Fibroblast of skin of left quadriceps (primary cell): ENCODE results near the gene LYRM4.
A peak's percentile ranks its signal among the peaks of the same experiment; 100 is the strongest.

Source experiments
- DNase-seq, 2 experiments: peaks; one replicate each; pipeline ENCODE4 v3.0.0-alpha.2; 2013; ENCODE audit warnings: low read depth in 2 of 2

The LYRM4 gene

DNA sequence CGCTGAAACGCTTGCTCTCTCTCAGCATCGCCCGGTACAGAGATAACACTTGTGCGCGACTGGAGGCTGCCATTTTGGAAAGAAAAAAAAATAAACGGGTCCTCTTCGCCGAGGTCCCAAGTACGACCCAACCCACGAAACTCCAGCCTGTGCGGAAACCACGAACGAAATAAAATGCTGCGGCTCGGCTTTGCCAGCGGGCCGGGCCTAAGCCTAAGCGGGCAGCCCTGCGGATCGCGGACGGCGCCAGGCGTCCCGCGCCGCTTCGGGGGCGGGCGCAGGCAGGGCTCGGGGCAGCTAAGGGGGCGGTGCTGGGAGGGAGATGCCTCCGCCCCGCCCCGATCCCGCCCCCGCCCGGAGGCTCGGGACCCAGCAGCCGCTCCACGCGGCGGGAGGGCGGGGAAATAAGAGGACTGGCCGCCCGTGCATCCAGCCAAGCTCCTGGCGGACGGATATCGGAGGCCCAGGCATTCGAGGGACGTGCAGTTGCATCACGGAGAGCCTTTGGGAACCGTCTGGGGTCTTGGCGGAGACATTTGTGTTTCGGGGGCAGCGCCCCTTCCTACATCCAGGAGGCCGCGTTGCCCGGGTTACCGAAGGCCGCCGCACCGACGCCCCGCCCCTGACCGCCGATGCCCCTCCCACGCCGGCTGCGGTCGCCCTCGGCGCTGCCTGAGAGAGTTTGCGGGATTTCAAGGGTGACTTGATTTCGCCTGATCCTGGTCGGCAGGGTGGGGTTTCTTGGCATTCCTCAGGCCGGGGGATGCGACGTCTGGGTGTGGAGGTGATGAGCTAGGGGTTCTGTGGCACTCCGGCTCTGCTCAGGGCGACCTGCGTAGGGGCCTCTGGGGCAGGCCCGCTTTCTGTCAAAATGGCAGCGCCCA is at the start of gene LYRM4, which contains the start of gene FARS2:
Gene LYRM4, minus strand, starts transcription at position 290 of the 884 bp plus-strand sequence. Its CDS starts 217 bp downstream, at position 73.
Gene FARS2, plus strand, starts transcription at position 853 of the 884 bp plus-strand sequence.
- DNase-seq: peak; percentile 75 to 79

DNA sequence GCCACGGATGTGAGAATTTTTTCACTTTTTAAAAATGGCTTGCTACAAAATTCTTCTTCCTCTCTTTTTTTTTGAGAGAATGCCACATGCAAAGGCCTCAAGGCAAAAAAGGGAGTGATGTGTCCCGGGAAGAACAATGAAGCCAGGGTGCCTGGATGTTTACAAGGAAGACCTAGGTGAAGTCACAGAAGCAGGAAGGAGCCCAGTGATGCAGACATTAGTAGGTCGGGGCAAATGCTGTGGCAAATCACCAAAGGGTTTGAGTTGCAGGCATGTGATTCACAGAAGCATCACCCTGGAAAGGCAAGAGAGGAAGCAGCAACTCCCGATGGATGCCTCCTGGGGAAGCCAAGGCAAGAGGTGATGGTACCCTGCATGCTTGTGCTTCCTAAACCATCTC is 47.3 kb upstream of the LYRM4 start:
- no peak for DNase-seq

DNA sequence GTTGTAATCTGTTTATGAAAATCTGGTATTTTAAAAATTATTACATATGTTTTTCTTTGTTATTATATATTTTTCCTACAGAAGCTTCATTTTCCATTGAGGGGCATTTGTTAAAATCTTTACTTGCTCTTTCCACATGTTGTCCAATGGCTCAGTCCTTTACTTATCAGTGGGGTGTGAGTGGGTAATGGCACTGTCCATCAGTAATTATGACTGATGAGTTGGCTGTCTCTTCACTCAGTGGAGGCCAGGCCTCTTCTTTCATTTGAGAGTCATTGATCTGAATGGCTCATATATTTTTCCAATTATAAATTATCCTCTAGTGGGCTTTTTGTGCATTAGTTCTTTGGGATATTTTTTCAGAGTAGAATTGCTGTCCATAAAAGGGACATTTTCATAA is 46.3 kb upstream of the LYRM4 start:
- no peak for DNase-seq

DNA sequence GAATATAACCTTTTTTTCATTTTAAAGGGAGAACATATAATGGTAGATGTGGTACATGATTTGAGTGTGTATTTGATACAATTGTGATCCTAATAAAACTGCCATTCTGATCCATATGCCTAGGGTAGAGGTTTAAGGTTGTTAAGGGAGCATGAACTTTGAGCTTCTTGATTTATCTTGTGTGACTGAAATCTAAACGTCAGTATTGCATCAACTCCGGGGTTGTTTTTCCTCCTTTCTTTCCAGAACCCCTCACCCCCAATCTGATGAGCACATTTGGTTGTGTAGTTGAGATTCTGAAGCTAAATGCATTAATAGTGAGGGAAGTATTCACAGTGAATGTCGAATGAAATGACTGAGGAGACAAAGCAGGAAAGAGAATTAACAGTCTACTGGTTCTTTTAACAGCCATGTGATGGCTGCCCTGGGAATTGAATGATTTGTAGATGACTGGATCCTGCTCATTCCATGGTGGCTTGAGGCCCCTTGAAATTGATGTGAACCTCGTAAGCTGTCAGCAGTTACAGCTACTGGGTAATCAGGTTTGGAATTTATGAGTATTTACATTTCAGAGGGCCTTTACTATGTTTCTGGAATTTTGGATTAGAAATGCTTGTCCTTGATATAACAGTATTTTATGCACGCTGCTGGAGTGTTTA is 45.3 kb upstream of the LYRM4 start:
- DNase-seq: peak; percentile 57 to 60

DNA sequence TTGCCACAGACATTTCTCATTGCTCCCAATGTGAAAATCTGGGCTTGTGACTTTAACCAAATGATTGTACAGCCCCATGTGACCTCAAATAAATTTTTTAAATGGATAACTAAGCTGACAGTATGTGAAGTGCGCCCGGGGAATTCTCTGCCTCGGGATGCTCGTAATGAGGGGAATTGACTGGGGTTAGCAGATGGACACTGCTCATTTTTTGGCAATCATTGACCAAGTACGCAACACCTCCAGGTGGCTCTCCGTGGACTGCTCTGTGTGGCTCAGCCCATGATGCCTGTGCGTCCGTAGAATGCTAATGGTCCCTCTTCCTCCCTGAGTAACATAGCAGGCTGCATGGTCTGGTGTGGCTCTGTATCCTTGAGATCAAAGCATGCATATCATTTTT is 42.9 kb upstream of the LYRM4 start:
- DNase-seq: no peak

DNA sequence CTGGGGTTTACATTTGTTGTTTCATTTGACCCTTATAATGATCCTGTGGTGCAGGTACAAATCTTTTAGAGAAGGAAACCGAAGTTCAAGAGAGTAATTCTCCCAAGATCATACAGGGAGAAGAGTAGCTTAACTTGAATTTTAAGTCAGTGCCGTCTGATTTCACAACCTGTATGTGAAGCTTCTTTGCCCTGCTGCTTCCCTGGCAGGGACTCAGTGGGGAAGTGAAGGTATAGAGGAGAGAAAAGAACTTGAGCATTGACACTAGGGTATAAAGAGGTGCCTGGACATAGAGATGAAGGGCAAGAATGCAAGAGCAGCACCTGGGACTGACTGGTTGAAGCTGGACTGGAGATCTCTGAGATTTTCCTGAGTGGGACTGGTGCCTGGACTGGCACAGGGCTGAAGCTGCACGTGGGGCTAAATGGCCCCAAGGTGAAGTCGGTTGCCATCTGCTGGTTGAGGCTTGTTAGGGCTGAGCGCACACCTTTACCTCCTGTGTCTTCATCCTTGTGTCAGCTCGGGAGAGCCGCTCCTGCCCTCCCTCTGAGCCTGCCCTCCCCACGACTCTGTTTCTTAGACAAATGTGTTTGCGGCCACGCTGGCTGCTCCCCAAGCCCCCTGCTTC is 42.4 kb upstream of the LYRM4 start:
- no peak for DNase-seq

DNA sequence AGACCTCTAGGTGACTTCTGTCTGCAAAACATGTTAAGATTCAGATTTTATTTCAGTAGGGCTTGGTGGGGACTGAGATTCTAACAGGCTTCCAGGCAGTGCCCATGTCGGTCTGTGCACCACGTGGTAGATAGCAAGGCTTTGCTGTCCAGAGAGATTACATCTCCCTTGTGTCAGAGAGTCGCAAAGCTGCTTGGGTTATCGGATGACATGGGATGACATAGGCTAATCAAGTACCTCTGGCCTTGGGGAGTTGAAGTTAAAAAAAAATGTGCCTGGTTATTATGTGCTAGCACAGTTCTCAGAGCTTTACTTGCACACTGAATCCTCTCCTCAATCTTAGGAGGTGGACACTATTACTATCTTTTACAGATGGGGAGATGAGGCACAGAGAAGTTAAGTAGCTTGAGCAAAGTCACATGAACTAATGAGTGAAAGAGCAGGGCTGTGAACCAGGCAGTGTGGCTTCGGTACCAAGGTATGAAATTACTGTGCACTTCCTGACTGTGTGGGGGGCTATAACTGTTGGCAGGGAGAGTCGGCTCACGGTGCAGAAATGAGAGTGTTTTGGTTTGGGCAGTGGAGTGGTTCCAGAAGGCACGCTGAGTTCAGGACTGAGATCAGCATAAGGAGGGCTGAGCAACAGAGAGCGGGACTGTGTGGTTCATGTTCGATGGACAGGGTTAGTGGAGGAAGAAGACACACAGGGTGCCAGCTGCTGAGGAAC is 41.6 kb upstream of the LYRM4 start:
- no peak for DNase-seq

DNA sequence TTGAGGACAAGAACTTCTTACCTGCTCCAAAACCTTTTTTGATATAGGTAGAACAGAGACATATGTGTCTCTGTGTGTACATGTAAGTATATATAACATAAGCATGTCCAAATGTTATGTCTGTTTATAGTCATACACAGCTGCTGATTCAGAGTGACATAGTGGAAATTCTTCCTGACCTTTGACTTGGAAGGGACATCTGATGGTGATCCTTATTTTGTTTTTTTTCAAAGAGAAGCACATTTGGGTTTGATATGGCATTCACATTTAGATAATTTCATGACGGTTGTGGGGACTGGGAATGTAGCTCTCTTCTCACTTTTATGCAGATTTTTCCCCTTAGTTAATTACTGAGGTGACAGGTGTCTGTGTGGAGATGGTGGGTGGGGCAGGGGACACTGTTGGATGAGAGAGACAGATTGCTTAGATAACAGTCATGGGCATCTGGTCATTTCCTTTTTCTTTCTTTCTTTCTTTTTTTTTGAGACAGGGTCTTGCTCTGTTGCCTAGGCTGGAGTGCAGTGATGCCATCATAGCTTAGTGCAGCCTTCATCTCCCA is 39.5 kb upstream of the LYRM4 start:
- no peak for DNase-seq

DNA sequence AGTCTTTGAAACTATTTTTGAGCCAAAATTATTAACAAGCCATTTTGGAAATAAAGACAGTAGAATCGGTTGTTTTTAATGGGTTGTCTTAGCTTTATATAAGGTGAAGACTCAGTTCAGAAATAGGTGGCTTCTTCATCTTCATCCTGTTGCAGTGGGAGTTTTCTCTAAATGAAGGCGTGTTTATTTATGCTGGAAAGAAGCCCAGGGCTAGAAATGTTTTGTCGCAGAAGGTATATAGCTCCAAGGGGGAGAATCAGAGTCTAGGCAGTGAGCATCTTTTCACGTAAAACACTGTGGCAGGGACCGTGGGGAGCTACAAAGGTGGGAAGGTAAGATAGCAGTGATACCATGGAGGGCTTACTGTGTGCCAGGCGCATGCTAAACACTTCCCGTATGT is 34.9 kb upstream of the LYRM4 start:
- no peak for DNase-seq

DNA sequence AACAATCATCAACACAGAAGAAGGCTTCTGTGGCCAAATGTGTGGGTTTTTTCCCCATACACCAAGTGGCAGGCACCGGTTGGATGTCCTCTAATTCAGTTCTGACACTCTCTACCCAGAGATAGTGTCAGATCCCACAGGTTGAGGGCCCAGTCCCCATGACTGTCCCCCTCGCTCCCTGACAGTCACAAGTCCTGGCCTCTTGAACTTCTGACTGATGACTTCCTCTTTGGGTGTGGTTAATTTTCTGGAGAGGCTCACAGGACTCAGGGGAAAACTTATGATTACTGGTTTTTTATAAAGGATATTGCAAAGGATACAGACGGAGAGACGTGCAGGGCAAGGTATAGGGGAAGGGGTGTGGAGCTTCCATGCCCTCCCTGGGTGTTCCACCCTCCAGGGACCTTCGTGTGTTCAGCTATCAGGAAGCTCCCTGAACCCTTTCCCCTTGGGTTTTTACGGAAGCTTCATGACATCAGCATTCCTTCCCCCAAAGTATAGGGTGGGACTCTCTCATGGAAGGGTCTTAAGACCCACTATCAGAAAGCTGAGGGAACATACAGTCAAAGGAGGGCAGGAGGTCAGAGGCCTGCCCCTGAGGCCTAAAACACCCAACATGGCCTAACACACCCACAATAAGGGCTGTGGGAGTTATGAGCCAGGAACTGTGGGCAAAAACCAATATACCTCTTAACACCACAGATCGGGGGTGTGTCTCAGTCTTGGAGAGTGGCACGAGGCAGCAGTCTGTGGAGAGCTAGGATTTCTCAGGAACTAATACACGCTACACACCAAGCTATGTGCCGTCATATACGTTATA is 33.9 kb upstream of the LYRM4 start:
- DNase-seq: no peak

DNA sequence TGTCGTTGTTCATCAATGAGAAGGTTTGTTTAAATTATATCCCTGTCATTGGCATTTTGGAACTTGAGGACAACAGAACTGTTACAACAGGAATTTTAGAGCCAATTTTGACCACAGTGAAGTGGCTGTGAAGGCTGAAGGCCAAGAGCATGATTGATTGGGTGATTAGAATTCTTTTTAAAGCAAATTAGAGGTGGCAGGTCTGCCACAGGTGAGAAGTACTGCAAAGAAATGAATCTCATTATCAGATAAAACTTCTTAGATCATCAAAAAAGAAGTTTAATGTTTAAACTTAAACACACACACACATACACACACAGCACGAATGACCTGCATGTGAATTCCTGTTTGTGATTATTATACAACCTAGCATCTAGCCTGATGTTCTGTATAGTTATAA is 32.9 kb upstream of the LYRM4 start:
- no peak for DNase-seq

DNA sequence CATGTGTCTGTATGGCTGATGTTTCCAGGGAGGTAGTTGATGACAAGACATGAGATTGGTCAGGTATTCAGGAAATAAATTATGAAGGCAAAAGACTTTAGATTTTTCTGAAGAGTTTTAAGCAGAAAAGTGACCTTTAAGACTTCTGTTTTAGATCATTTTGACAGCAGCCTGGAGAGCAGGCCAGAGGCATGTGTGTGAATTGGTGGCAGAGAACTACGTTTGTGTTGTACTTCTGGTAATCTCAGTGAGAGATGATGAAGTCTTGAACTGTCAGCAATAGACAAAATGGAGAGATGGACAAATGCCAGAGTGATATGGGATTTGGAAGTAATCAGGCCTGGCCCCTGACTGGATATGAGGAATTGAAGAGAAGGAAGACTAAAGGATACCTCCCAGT is 31.4 kb upstream of the LYRM4 start:
- no peak for DNase-seq

DNA sequence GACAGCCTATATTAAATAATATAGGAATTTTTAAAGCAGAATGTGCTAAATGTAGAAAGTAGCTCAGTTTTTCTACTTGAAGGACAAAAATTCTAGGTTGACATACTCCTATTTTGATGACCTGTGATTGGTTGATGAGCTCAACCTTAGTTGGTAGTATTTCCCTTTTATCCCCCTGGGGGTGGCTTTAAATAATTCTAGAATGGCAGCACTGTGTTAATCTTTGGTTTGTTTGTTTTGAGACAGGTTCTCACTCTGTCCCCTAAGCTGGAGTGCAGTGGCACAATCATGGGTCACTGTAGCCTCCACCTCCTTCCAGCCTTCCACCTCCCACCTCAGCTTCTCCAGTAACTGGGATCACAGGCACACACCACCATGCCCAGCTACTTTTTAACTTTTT is 29.8 kb upstream of the LYRM4 start:
- no peak for DNase-seq

DNA sequence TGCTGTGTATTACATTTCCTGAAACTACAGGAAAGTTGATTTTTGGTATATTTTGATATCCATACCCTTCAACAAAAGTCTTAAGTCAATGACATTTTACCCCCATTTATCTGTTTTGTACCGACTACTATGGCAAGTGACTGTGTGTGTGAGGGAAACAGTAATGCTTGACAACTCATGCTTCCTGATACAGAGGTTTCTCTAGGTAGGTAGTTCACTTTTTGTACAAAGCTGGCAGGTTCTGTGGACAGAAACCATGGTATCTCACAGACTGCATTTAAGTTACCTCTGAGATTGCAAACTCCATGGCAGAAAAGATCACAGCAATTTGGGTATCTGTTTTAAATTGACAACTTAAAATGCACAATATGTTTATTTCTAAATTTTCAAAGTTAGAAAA is 29.3 kb upstream of the LYRM4 start:
- no peak for DNase-seq

DNA sequence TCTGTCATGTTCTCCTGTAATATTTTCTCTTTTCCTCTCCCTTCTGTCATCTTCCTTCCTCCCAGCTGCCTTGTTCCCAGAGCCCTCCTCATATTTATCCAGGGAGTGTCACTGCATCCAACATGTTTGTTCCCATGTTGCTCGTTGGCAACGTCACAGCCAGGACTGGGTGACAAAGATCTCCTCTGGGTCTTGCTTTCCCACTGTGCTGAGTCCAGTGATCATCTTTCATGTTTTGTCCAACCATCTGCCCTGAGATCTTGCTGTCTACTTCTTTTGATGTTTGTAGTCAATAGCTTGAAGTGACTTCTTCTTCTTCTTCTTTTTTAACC is 27.2 kb upstream of the LYRM4 start:
- no peak for DNase-seq

DNA sequence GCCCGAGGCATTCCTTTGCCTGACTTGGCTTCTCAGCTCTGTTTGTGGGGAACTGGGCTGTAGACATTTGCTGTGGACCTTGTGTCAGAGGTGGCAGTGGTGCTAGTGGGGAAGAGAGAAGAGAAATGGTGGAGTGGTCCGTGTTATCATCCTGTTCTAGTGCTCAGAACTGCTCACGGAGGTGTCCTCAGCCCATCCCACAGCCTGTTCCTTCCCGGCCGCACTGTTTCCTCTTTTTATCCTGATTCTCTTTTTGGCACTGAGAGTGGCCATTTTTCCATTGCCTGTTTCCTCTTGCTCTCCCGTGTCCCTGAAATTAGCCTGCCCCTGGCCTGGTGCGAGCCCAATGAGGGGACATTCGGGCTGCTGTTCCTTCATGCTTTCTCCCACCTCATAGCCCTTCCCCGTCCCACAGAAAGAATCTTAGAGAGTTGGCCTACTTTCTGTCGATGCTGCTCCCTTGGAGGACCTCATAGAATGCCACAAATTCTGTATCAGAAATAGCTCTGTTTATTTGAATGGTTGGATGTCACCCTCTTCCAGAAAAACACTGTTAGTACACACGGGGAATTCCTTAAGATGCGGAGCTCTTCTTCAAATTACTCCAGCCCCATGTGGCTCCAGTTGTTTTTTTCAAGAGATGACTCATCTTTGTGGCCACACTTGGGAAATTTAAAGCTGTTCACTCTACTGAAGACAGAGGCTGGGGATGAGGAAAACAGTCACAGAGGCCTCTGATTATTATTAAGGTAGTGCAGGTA is 26.6 kb upstream of the LYRM4 start:
- peak; percentile 59 to 61 for DNase-seq

DNA sequence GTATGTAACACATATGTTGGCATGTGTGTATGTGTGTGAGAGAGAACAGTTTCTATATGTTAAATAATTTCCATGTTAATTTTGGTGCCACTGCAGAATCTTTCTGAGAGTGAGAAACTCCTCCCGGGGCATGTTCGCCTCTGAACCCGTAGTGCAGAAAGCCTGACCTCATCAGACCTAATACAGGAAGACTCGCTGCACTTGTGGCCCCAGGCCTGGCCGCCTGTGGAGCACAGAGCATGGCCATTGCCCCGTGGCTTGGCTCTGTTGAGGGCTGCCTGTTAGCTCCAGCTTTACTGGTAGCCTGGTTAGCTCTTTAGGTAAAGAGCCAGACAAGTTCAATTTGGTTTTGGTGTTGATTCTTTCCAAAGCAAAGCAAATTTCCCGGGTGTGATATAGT is 26.0 kb upstream of the LYRM4 start:
- DNase-seq: no peak

DNA sequence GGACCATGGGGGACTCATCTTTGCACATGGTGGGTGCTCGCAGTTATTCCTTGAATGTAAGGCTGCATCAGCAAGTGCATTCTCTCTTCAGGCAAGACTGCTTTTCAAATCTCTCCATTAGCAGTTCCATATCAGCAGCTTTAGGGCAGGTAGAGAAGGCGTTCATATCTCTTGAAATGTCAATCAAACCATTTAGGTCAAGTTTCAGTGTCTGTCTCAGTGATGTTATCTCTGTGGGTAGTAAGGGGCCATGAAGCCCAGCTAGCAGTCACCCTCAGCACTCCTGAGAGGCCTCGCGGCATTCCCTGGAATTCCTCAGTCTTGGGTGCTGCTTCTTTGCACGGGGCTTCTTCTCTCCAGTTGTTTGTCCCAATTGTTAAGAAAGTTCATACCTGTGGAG is 24.8 kb upstream of the LYRM4 start:
- DNase-seq: no peak

DNA sequence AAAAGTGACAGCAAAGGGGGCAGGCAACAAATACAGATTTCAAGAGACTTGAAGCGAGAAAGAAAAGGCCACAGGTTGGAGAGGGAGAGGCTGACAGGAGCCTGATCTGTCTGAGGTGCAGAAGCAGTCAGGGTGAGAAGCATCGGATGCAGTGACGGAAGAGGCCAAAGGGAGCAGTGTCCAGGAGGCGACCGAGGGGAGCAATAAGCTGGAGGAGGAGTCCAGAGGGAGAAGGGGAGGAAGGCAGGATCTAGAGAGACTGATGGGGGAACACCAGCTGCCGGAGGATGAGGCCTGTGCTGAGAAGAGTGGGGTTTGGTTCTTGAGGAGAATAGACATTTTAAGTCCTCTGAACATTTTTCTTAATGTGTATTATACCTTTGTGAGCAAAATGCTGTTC is 24.3 kb upstream of the LYRM4 start:
- DNase-seq: no peak

DNA sequence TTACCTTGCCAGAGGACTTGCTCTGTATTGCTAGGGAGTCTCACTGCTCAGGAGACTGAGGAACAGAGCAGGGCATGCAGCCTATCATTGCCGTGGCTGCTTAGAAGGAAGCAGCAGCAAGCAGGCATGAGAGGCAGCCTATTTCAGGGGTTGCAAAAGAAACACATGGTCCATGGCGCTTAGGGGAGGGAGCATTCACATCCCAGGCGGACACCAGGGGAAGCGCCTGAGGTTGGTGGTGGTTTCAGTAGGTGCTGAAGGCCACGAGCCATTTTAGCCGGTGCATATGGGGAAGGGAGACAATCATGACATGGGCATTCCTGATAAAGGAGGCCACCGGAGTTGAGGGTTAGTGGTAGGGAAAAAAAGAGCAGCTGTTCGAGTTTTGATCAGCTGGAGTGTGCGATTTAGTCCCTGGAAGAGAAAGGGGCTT is 21.5 kb upstream of the LYRM4 start:
- DNase-seq: no peak
